BLaER1 (cell line): ENCODE data around the gene EPAS1.

ENCODE experiments used
- H3K27ac ChIP-seq: shearing (Covaris generic); formaldehyde crosslinking; 2 replicates; pipeline ENCODE4 v1.8.1; 2022
- H3K27me3 ChIP-seq: shearing (Covaris generic); formaldehyde crosslinking; 2 replicates; pipeline ENCODE4 v1.8.1; 2022
- H3K36me3 ChIP-seq: shearing (Covaris generic); formaldehyde crosslinking; 2 replicates; pipeline ENCODE4 v1.8.1; 2022
- H3K4me1 ChIP-seq: shearing (Covaris generic); formaldehyde crosslinking; 2 replicates; pipeline ENCODE4 v1.8.1; 2022
- H3K4me2 ChIP-seq: shearing (Covaris generic); formaldehyde crosslinking; 2 replicates; pipeline ENCODE4 v1.8.1; 2022
- H3K4me3 ChIP-seq: shearing (Covaris generic); formaldehyde crosslinking; 2 replicates; pipeline ENCODE4 v1.8.1; 2022
- H3K9ac ChIP-seq: shearing (Covaris generic); formaldehyde crosslinking; 2 replicates; pipeline ENCODE4 v1.8.1; 2022
- H3K9me3 ChIP-seq: shearing (Covaris generic); formaldehyde crosslinking; 2 replicates; pipeline ENCODE4 v1.8.1; 2022
- H4K20me1 ChIP-seq: shearing (Covaris generic); formaldehyde crosslinking; 2 replicates; pipeline ENCODE4 v1.8.1; 2022
- Cebpa-rat ChIP-seq: shearing (Covaris generic); IDR thresholded peaks from 2 replicates; pipeline ENCODE4 v1.8.1; 2022

Gene EPAS1

DNA sequence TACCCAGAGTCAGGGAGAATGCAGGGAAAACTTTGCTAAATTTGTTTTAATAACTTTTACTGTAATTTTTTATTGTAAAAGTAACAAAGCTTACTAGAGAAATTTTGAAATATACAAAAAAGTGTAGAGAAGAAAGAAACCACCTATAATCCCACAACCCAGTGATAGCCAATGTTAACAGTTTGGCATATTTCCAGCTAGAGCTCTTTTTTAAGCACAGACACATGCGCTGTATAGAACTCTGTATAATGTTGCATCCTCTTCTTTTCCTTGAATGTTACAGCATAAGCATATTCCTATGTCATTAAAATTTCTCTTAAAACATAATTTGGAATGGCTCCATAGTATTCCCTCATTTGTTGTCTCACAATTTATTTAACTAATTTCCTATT is 37.4 kb upstream of the EPAS1 start:
- Histone ChIP-seq H4K20me1 (no peaks in the 10 kb centered on the region), H3K9ac (no peak overlapping the region), H3K4me1 (peaks cover 14% of the 10 kb centered on the region), H3K36me3 (no peaks in the 10 kb centered on the region), H3K27ac (no peak overlapping the region), H3K27me3 (no peaks in the 10 kb centered on the region), H3K4me3 (no peak overlapping the region), H3K4me2 (no peak overlapping the region), H3K9me3 (no peaks in the 10 kb centered on the region)
- TF ChIP-seq Cebpa-rat = no peak

GRCh38 chr2:46260305-46260704 is 36.9 kb upstream of the EPAS1 start:
- Histone ChIP-seq H3K9me3 (no peaks in the 10 kb centered on the region), H3K27ac (no peak overlapping the region), H3K36me3 (no peaks in the 10 kb centered on the region), H3K27me3 (no peaks in the 10 kb centered on the region), H3K4me1 (peaks cover 14% of the 10 kb centered on the region), H3K9ac (no peak overlapping the region), H3K4me2 (no peak overlapping the region), H3K4me3 (no peak overlapping the region), H4K20me1 (no peaks in the 10 kb centered on the region)
- no peak for TF ChIP-seq Cebpa-rat

- no peak overlapping the region for H3K27ac ChIP-seq
- no peak overlapping the region for H3K4me2 ChIP-seq
- H4K20me1 ChIP-seq = no peaks in the 10 kb centered on the region
- no peaks in the 10 kb centered on the region for H3K27me3 ChIP-seq
- no peaks in the 10 kb centered on the region for H3K9me3 ChIP-seq
- H3K4me1 ChIP-seq = peaks cover 10% of the 10 kb centered on the region
- TF ChIP-seq Cebpa-rat = no peak
- no peak overlapping the region for H3K4me3 ChIP-seq
- H3K9ac ChIP-seq = no peak overlapping the region
- no peaks in the 10 kb centered on the region for H3K36me3 ChIP-seq
Observed at GRCh38 chr2:46262248-46262938, 34.8 kb upstream of the EPAS1 start.

DNA sequence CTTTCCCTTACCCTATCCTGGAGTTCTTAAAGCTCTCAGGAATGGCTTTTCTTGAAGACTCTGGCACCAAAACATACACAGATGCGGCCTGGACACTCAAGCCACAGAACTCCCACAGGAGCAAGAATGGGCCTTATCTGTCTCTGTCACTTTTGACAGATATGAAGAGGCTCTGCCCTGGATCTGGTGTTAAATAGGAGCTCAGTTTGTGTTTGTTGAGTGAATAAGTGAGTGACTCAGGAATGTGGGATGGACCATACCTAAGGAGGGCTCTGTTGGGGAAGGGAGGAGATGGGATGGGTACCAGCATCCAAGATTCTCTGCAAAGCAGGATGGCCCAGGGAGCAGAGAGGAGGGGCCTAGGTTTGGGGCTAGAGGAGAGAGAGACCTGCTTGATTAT is 33.9 kb upstream of the EPAS1 start:
- no peak for TF ChIP-seq Cebpa-rat
- peaks cover 12% of the 10 kb centered on the region for H3K4me1 ChIP-seq
- H3K9ac ChIP-seq = no peak overlapping the region
- H3K36me3 ChIP-seq = no peaks in the 10 kb centered on the region
- no peak overlapping the region for H3K27ac ChIP-seq
- H4K20me1 ChIP-seq = no peaks in the 10 kb centered on the region
- no peak overlapping the region for H3K4me3 ChIP-seq
- H3K4me2 ChIP-seq = no peak overlapping the region
- H3K27me3 ChIP-seq = no peaks in the 10 kb centered on the region
- H3K9me3 ChIP-seq = no peaks in the 10 kb centered on the region

DNA sequence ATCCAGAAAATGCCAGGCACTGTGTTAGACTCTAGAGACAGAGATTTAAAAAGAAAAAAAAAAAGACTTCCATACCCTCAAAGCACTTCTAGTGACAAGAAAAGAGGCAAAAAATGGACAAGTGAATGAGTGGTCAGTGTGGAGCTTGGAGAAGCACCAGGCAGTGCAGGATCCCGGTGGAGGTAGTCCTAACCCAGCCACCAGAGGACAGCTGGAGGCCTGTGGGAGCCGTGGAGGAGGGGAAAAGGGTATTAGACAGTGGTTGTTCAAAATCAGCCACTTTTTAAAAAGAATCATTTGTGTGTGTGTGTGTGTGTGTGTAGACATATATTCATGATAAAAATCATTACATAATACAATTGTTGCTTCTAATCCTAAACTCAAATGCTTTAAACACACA is 32.8 kb upstream of the EPAS1 start:
- H3K9me3 ChIP-seq = no peaks in the 10 kb centered on the region
- no peaks in the 10 kb centered on the region for H4K20me1 ChIP-seq
- H3K4me3 ChIP-seq = no peak overlapping the region
- H3K4me2 ChIP-seq = no peak overlapping the region
- H3K27me3 ChIP-seq = no peaks in the 10 kb centered on the region
- TF ChIP-seq Cebpa-rat = no peak
- H3K4me1 ChIP-seq = peaks cover 15% of the 10 kb centered on the region
- no peak overlapping the region for H3K9ac ChIP-seq
- no peaks in the 10 kb centered on the region for H3K36me3 ChIP-seq
- no peak overlapping the region for H3K27ac ChIP-seq

DNA sequence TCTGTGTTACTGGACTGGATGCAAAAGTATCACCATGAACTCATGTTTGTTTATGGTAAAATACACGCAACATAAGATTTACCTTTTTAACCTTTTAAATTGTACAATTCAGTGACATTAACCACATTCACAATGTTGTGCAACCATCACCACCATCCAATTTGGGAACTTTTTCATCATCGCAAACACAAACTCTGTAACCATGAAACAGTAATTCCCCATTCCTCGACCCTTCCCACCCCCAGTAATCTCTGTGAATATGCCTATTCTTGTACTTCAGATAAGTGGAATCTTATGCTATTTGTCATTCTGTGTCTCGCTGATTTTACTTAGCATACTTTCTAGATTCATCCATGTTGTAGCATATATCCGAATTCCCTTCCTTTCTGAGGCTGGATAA is 31.1 kb upstream of the EPAS1 start:
- TF ChIP-seq Cebpa-rat = no peak

DNA sequence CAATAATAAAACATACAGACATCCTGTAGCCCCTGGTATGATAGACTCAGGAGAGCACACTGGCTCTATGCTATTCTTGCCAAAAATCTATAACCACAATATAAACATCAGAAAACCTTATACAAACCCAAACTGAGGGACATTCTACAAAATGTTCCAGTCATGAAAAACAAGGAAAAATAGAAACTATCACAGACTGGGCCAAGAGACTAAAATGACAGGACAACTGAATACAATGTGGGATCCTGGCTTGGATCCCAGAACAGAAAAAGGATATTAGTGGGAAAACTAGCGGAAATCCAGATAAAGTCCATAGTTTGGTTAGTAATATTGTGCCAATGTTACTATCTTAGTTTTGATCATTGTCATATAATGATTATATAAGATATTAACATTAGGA is 29.6 kb upstream of the EPAS1 start:
- Histone ChIP-seq H3K9ac (no peak overlapping the region), H3K4me3 (no peak overlapping the region), H3K9me3 (no peaks in the 10 kb centered on the region), H3K36me3 (no peaks in the 10 kb centered on the region), H3K4me2 (no peak overlapping the region), H3K27ac (no peak overlapping the region), H3K27me3 (no peaks in the 10 kb centered on the region), H4K20me1 (no peaks in the 10 kb centered on the region), H3K4me1 (peaks cover 22% of the 10 kb centered on the region)
- no peak for TF ChIP-seq Cebpa-rat

More for the DNA sequence above, 31.1 kb upstream of the EPAS1 start:
- H4K20me1 ChIP-seq = no peaks in the 10 kb centered on the region
- no peak overlapping the region for H3K4me3 ChIP-seq
- H3K9ac ChIP-seq = no peak overlapping the region
- H3K9me3 ChIP-seq = no peaks in the 10 kb centered on the region
- no peaks in the 10 kb centered on the region for H3K36me3 ChIP-seq
- peaks cover 22% of the 10 kb centered on the region for H3K4me1 ChIP-seq
- no peak overlapping the region for H3K27ac ChIP-seq
- H3K27me3 ChIP-seq = no peaks in the 10 kb centered on the region
- no peak overlapping the region for H3K4me2 ChIP-seq

DNA sequence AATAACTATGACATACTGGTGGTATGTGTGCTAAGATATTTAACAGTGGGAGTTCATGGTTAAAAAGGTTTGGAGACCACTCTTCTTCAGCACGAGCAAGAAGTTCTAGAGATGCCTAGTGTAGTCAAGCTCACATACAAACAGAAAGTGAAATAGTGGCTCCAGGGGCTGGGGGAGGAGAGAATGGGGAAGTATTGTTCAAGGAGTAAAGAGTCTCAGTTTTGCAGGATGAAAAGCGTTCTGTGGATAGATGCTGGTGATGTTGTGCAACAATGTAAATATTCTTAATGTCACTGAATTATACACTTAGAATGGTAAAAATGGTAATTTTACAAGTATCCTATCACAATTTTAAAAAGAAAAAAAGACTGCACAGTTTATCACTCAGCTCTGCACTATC is 29.0 kb upstream of the EPAS1 start:
- H3K27me3 ChIP-seq = no peaks in the 10 kb centered on the region
- peaks cover 24% of the 10 kb centered on the region for H3K4me1 ChIP-seq
- H3K4me2 ChIP-seq = peak overlapping the region; percentile 24
- H3K9ac ChIP-seq = no peak overlapping the region
- H3K9me3 ChIP-seq = no peaks in the 10 kb centered on the region
- no peak overlapping the region for H3K4me3 ChIP-seq
- no peak for TF ChIP-seq Cebpa-rat
- no peaks in the 10 kb centered on the region for H4K20me1 ChIP-seq
- H3K27ac ChIP-seq = no peak overlapping the region
- H3K36me3 ChIP-seq = no peaks in the 10 kb centered on the region

DNA sequence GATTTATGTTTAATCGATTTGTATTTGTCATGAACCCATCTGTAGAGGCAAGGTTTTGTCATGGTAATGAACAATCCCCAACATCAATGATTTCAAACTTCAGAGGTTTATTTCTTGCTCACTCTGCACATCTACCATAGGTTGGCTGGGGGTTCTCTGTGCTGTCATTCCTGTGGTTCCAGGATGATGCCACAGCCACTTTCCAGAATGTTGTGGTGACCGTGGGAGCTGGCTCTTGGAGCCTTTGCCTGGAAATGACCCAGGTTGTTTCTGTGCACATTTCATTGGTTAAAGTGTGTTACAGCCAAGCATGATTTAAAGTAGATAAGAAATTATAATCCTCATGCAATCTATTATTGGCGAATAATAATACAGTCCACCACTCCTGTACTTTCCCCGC is 28.2 kb upstream of the EPAS1 start:
- no peak overlapping the region for H3K4me3 ChIP-seq
- peaks cover 32% of the 10 kb centered on the region for H3K4me1 ChIP-seq
- TF ChIP-seq Cebpa-rat = no peak
- H3K27ac ChIP-seq = no peak overlapping the region
- no peaks in the 10 kb centered on the region for H3K27me3 ChIP-seq
- no peaks in the 10 kb centered on the region for H4K20me1 ChIP-seq
- H3K36me3 ChIP-seq = no peaks in the 10 kb centered on the region
- H3K9me3 ChIP-seq = no peaks in the 10 kb centered on the region
- H3K9ac ChIP-seq = no peak overlapping the region
- H3K4me2 ChIP-seq = no peak overlapping the region

DNA sequence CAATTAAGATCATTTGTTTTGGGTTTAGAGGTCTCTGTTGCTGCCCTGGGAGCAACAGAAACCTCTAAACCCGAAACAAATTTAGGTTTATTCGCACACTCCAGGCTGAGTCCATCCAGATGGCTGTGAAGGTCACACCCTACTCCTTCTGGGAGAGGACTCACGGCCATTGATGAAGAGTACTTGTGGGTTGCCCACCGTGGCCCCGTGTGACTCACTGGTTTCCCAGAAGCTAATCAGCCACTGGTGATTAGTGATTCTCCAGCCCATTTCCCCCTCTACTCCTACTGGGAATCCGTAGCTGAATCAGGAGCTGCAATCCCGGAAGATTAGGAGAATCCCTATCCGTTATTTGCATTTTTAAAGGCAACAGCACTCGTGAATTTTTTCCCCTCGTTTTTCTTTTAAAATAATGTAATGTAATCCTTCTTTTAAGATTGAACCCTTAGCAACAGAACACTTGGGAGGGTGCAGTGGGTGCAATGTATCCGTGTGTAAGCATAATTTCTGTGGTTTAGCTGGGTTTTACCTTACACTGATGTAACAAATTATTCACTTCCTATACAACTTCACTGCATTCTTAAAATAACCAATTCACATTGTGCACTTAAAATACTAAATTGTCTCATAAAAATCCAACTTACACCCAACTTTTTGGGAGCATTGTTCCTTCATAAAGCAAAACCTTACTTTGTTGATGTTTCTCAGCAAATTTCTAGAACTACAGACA is 27.5 kb upstream of the EPAS1 start:
- Histone ChIP-seq H3K9ac (no peak overlapping the region), H3K4me2 (0 out of 2 replicates have a peak overlapping the region, but pooled peaks have one; percentile 2), H3K36me3 (no peaks in the 10 kb centered on the region), H3K27ac (no peak overlapping the region), H3K4me3 (no peak overlapping the region), H3K9me3 (no peaks in the 10 kb centered on the region), H4K20me1 (no peaks in the 10 kb centered on the region), H3K4me1 (peaks cover 39% of the 10 kb centered on the region), H3K27me3 (no peaks in the 10 kb centered on the region)
- no peak for TF ChIP-seq Cebpa-rat
